ENCODE data around the gene SSPN. TPM values are rescaled to one million over a fixed set of nuclear protein-coding genes. Genes with fewer than 3 reads are reported as not detected.

Gene SSPN
- polyA plus RNA-seq, 3 donors from 2014 or later = not detected

DNA sequence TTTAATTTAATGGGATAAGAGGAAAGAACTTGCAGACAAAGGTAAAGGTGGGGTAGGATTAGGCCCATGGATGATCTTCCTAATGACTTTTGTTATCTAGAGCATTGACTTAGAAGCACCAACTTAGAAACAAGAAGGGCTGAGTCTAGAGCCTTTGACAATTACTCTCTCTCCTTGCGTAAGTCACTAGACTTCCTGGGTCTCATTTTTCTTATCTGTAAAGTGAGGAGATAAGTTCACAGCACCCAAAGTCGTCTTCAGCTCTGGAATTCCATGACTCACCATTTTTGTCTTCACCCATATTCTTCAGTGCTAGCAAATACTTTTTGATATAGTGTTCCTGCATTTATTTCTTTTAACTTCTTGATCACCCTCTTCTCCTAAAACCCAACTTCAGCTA, 75.7 kb downstream of the SSPN start:
- peaks cover 0 to 2% (median 2%) of the 10 kb centered on the region in 3 donors for H3K27me3 Mint-ChIP-seq (ENCODE audit: low read depth in 3 of 3)
- peaks cover 0 to 2% (median 0%) of the 10 kb centered on the region in 6 donors for H3K9me3 Mint-ChIP-seq
- no peak overlapping the region for H3K4me3 Mint-ChIP-seq
- no peak for DNase-seq
- peaks cover 0 to 8% of the 10 kb centered on the region in 2 donors for H3K4me1 Mint-ChIP-seq
- no peak overlapping the region for H3K27ac Mint-ChIP-seq
- no peaks in the 10 kb centered on the region for H3K36me3 Mint-ChIP-seq

DNA sequence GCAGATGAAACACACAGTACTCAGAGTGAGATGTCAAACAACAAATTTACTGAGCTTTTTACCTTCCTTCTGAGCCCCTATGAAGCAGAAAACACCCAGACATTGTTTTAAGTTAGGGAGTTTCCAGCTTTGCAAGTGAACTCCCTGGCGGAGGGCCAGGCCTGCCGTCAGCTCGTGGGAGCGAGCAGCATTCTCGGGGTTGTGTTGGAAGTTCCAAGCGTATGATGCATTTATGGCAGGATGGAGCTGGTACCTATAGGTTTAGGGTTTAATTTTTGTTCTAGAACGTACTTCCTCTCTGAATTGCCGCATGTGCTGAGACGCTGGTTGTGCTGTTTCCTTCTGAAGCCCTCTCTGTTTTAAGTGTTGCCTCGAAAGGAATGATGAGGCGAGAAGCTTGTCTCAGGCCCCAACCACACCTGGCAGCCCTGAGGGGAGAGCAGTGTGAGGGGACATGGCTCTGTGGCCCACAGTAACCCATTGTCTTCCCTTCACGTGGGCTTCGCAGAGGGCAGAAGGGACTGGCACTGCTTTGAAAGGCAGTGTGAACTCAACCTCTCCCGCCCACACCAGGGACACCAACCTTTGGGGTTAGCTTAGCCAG, 76.6 kb downstream of the SSPN start:
- Mint-ChIP-seq H3K36me3 (no peaks in the 10 kb centered on the region), H3K4me3 (no peak overlapping the region), H3K27me3 (ENCODE audit: low read depth in 3 of 3) (peaks cover 0 to 2% (median 2%) of the 10 kb centered on the region in 3 donors), H3K9me3 (peaks cover 0 to 2% (median 0%) of the 10 kb centered on the region in 6 donors), H3K27ac (no peak overlapping the region), H3K4me1 (peaks cover 0 to 8% of the 10 kb centered on the region in 2 donors)
- DNase-seq = no peak

DNA sequence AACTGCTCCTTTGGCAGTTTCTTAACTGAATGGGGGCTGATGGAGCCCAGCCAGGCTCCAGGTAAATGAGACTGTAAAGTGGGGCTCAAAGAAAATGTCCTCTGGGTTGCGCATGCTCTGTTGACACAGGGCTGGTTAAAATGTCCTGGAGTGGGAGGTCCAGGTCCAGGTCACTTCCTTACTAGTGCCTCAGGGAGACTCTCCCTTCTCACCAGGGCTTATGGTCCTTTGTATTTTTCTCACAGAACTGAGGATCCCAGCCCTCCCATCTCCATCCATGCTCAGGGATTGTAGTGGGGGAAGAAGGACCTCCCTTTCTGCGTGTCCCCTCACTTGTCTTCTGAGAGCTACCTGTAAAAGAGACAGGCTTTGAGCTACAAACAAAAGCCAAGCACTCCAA, 77.5 kb downstream of the SSPN start:
- Mint-ChIP-seq H3K9me3 (peaks cover 0 to 2% (median 0%) of the 10 kb centered on the region in 6 donors), H3K4me3 (no peak overlapping the region), H3K4me1 (peaks cover 4 to 14% of the 10 kb centered on the region in 2 donors), H3K36me3 (no peaks in the 10 kb centered on the region), H3K27me3 (ENCODE audit: low read depth in 3 of 3) (peaks cover 0 to 2% (median 2%) of the 10 kb centered on the region in 3 donors), H3K27ac (no peak overlapping the region)
- no peak for DNase-seq

DNA sequence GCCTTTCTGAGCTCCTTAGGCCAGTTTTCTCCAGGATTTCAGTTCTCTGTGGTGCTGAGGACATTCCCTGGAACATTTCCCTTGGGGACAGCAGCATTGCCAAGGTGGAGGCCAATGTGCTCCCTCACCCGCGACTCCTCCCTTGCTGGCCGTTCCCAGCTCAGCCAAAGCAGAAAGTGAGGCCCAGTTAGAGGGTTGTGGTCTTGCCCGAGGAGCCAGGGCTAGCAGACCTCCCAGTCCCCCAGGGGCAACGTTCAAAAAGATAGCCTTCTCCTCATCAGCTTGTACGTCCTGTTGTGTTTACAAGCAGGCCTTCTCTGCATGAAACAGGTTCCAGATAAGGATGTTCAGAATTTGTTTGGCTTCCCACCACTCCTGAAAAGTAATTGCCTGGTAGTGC, 78.4 kb downstream of the SSPN start:
- peaks cover 0 to 8% (median 2%) of the 10 kb centered on the region in 3 donors for H3K27me3 Mint-ChIP-seq (ENCODE audit: low read depth in 3 of 3)
- no peak overlapping the region for H3K4me3 Mint-ChIP-seq
- no peak overlapping the region for H3K27ac Mint-ChIP-seq
- peaks cover 7 to 18% of the 10 kb centered on the region in 2 donors for H3K4me1 Mint-ChIP-seq
- peaks cover 0 to 2% (median 0%) of the 10 kb centered on the region in 6 donors for H3K9me3 Mint-ChIP-seq
- DNase-seq = no peak
- no peaks in the 10 kb centered on the region for H3K36me3 Mint-ChIP-seq

DNA sequence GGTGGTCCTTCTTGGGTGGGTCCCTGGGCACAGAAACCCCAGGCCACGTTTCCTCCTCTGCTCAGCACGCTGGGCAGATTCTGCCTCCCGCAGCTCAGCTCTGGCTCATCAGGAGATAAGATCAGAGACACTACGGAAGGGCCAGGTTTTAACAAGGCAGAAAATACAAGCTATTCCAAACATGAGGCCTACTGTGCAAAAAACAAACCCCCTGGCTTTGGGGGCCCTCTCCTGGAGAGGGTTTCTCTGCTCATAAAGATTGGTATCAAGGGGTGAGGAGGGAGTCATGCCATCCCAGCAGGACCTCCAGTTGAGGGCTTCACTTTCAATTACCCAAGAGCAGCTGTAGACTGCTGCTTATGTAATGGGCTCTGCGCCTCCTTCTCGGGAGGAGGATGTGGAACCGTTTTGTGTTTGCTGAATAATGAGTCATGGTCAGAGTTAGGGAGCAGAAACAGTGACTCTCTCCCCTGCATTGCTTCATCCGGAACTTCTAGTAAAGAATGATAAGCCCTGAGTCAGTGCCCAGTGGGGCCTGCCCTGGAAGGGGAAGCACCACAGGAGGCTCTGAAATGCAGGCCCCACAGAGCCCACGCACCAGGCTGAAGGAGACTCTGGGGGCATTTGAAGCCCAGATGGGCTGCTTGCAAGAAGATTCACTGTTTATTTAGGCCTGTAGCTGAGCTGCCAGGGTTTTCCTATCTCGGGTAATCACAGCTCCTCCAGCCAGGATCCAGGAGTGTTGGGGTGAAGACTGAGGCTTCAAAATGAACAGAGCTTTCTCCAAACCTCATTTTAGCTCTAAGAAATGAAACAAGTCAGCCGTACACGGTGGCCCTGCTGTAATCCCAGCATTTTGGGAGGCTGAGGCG, 79.3 kb downstream of the SSPN start:
- H3K27ac Mint-ChIP-seq = no peak overlapping the region

DNA sequence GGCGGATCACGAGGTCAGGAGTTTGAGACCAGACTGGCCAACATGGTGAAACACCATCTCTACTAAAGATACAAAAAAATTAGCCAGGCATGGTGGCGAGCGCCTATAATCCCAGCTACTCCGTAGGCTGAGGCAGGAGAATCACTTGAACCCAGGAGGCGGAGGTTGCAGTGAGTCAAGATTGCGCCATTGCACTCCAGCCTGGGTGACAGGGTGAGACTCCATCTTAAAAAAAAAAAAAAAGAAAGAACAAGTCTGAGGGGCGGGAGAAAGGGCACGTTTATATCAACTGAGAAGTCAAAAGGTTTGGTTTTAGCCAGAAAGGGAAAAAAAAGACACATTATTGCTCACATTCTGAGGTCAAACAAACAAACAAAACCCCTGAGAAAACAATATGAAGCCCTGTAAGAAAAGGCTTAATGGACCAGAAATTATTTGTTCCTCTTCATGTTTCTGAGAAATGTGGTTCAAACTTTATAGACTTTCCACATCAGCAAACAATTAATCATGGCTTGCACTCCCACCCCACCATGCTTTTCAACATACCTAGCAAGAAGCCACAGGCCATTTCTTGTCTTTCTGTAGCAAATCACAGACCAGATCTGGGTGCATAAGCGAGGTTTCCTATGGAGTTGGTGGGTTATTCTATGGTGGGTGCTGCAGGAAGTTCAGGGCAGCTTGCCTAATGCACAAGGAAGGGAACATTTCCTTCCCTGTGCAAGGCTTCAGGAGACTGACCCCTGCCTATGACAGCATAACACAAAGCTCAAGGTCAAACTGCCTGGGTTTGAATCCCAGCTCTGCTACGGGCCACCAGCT, 80.1 kb downstream of the SSPN start:
- DNase-seq = no peak
- no peak overlapping the region for H3K4me3 Mint-ChIP-seq
- peaks cover 0 to 8% (median 2%) of the 10 kb centered on the region in 3 donors for H3K27me3 Mint-ChIP-seq (ENCODE audit: low read depth in 3 of 3)
- H3K9me3 Mint-ChIP-seq = no peaks in the 10 kb centered on the region
- H3K27ac Mint-ChIP-seq = no peak overlapping the region
- H3K36me3 Mint-ChIP-seq = no peaks in the 10 kb centered on the region
- H3K4me1 Mint-ChIP-seq = peaks cover 7 to 18% of the 10 kb centered on the region in 2 donors

More for the DNA sequence above, 79.3 kb downstream of the SSPN start:
- Mint-ChIP-seq H3K36me3 (no peaks in the 10 kb centered on the region), H3K9me3 (peaks cover 0 to 2% (median 0%) of the 10 kb centered on the region in 6 donors), H3K4me1 (peaks cover 7 to 18% of the 10 kb centered on the region in 2 donors), H3K27me3 (ENCODE audit: low read depth in 3 of 3) (peaks cover 0 to 8% (median 2%) of the 10 kb centered on the region in 3 donors), H3K4me3 (no peak overlapping the region)
- peak in 1 of 3 donors; percentile 3 for DNase-seq

DNA sequence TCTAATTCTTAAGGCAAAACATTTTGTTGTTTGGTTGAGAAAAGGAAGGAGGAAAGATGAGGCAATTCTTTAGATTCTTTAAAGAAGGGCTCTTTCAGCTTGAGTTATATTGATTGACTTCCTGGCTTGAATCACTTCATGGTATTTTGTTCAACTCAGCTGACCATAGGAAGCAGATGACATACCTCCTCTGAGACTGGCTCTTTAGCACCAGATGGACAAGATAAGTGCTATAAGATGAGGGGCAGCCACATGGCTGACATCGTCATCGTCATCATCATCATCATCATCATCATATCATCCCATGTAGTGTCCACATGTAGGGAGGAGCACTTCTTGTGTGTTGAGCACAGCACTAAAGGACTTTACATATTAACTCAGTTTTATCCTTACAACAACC, 81.3 kb downstream of the SSPN start:
- Mint-ChIP-seq H3K27me3 (ENCODE audit: low read depth in 3 of 3) (peaks cover 0 to 8% (median 2%) of the 10 kb centered on the region in 3 donors), H3K9me3 (no peaks in the 10 kb centered on the region), H3K4me1 (peaks cover 7 to 18% of the 10 kb centered on the region in 2 donors), H3K36me3 (no peaks in the 10 kb centered on the region), H3K4me3 (no peak overlapping the region), H3K27ac (no peak overlapping the region)
- no peak for DNase-seq

DNA sequence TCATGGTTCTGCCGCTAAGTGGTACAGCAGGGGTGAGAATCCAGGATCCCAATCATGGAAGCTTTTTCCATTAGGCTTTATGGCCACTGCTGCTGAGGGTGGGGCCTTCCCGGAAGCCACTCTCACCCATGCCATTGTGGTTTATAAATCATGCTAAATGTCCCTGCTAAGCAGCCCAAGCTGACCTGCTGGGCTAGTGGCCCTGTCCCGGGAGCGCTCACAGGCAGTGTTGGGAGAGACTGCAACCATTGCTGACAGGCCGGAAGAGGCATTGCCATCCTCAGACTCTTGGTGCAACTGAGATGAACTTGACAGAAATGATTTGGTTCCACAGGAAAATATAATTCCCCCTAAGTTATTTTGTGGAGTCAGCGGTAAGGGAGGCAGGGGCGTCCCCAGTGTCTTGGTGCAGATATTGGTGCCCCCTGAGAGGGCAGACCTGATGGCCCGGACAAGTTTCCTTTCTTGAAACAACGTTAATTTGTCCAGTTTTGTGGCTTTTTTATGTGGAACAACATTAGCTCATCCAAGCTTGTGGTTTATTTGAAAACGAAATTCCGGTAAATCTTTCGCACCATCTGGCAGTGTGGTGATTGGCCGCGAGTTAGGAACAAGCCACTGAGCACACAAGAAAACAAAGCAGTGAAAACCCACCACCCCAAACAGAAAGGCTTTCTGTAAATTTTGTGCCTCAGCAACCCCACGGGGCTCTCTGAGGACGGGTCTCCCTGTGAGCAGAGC, 82.3 kb downstream of the SSPN start:
- Mint-ChIP-seq H3K27me3 (ENCODE audit: low read depth in 3 of 3) (peaks cover 0 to 8% (median 2%) of the 10 kb centered on the region in 3 donors), H3K36me3 (no peaks in the 10 kb centered on the region), H3K4me3 (peak overlapping the region in 3 of 5 donors; percentile 10 to 38 (median 13)), H3K27ac (peak overlapping the region in 1 of 6 donors; percentile 46), H3K4me1 (peaks cover 7 to 18% of the 10 kb centered on the region in 2 donors), H3K9me3 (no peaks in the 10 kb centered on the region)
- peak in 1 of 3 donors; percentile 3 for DNase-seq

DNA sequence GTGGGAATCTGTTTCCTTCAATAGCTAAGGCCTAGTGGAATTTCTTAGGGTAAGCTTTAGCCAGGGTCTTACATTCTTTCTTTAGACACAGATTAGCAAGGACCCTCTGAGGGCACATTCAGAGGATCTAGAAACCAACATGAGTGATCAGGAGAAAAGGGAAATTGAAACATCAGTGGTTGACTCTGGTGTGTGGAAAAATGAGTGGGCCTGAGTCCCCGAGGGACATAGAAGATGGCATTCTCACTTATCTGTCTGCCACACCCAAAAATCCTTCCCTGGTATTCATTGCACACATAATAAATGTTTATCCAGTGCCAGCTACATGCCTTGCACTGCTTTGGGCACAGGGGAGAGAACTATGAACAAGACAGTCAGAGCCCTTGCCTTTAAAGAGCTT, 82.9 kb downstream of the SSPN start:
- no peak for DNase-seq
- Mint-ChIP-seq H3K27me3 (ENCODE audit: low read depth in 3 of 3) (peaks cover 0 to 8% (median 2%) of the 10 kb centered on the region in 3 donors), H3K4me1 (peaks cover 7 to 21% of the 10 kb centered on the region in 2 donors), H3K27ac (no peak overlapping the region), H3K36me3 (no peaks in the 10 kb centered on the region), H3K9me3 (no peaks in the 10 kb centered on the region), H3K4me3 (peak overlapping the region in 1 of 5 donors; percentile 38)

DNA sequence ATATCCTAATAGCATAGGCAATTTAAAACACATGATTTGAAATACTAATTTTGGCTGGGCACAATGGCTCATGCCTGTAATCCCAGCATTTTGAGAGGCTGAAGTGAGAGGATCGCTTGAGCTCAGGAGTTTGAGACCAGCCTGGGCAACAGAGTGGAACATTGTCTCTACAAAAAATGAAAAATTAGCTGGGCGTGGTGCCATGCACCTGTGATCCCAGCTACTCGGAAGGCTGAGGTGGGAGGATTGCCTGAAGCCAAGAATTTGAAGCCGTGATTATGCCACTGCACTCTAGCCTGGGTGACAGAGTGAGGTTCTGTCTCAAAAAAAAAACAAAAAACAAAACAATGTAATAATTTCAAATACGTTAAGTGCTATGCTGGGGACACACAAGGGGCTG, 83.3 kb downstream of the SSPN start:
- Mint-ChIP-seq H3K27ac (no peak overlapping the region), H3K27me3 (ENCODE audit: low read depth in 3 of 3) (peaks cover 0 to 8% (median 2%) of the 10 kb centered on the region in 3 donors), H3K36me3 (no peaks in the 10 kb centered on the region), H3K4me3 (no peak overlapping the region), H3K4me1 (peaks cover 7 to 22% of the 10 kb centered on the region in 2 donors), H3K9me3 (no peaks in the 10 kb centered on the region)
- DNase-seq = no peak

DNA sequence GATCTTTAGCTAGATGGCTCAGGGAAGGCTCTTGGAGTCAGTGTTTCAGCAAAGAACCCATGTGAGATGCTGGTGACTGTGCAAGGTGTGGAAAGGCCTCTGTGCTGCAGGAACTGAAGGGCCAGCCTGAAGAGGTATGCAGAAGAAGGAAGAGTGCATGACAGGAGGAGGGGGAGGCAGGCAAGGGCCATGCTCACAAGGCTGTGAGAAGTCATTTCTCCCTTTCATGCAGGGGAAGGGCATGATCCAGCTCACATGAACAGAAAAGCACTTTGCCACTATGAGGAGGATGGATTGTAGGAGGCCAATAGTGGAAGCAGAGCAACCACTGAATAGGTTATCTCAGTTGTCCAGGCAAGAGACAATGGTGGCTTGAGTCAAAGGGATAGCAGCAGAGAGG, 83.7 kb downstream of the SSPN start:
- no peak overlapping the region for H3K4me3 Mint-ChIP-seq
- peaks cover 7 to 22% of the 10 kb centered on the region in 2 donors for H3K4me1 Mint-ChIP-seq
- H3K27me3 Mint-ChIP-seq (ENCODE audit: low read depth in 3 of 3) = peaks cover 0 to 8% (median 2%) of the 10 kb centered on the region in 3 donors
- no peak for DNase-seq
- H3K9me3 Mint-ChIP-seq = no peaks in the 10 kb centered on the region
- H3K27ac Mint-ChIP-seq = no peak overlapping the region
- H3K36me3 Mint-ChIP-seq = no peaks in the 10 kb centered on the region

DNA sequence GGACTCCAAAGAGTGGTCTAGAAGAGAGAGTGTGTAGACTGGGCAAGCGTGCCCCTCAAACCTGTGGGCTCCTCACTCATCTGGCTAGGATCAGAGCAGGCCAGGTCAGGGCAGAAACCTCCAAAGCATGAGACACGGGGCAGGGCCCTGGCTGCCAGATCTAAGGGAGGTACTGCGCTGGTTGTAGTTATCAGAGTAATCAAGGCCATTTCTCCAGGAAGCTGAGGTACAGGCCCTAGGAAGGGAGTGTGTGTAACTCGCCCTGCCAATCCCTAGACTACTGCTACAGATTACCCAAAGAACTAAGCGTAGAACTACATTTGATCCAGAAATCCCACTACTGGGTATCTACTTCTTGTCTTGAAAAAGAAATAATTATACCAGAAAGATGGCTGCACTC, 84.5 kb downstream of the SSPN start:
- no peak overlapping the region for H3K4me3 Mint-ChIP-seq
- H3K27me3 Mint-ChIP-seq (ENCODE audit: low read depth in 3 of 3) = peaks cover 0 to 8% (median 2%) of the 10 kb centered on the region in 3 donors
- DNase-seq = no peak
- no peaks in the 10 kb centered on the region for H3K36me3 Mint-ChIP-seq
- H3K9me3 Mint-ChIP-seq = no peaks in the 10 kb centered on the region
- peaks cover 7 to 14% of the 10 kb centered on the region in 2 donors for H3K4me1 Mint-ChIP-seq
- no peak overlapping the region for H3K27ac Mint-ChIP-seq

DNA sequence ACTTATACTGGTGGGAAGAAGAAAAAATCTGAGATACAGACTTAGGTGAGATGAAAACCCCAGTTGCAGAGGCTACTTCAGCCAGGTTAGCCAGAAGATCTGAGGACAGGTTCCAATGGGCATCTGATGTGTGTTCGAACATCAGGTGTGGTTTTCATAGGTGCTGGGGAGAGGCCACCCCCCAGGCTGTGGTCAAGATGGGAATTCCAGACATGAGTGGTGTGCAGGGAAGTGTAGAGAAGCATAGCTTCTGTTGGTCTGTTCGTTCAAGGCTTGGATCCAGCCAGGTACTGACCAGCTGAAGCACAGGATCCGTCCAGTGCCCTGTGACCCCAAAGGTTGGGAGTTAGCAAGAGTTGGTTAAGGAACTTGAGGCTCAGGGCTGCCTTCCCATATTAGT, 85.5 kb downstream of the SSPN start:
- Mint-ChIP-seq H3K27ac (no peak overlapping the region), H3K4me1 (peaks cover 7 to 14% of the 10 kb centered on the region in 2 donors), H3K27me3 (ENCODE audit: low read depth in 3 of 3) (peaks cover 0 to 6% (median 0%) of the 10 kb centered on the region in 3 donors), H3K9me3 (no peaks in the 10 kb centered on the region), H3K36me3 (no peaks in the 10 kb centered on the region), H3K4me3 (no peak overlapping the region)
- DNase-seq = no peak

Data from immature natural killer cell (primary cell).